HEK293 (cell line): ENCODE data around the gene SORBS2.

Experiments used
- BCL11A ChIP-seq: fragments of 450-650 bp; formaldehyde crosslinking; IDR thresholded peaks from 2 replicates; pipeline ENCODE4 v1.5.1; 2016; ENCODE audit warnings: low read depth, missing biosample characterization, missing genetic modification characterization
- CTCF ChIP-seq: fragments of 450-650 bp; formaldehyde crosslinking; IDR thresholded peaks from 2 replicates; pipeline ENCODE4 v1.5.1; 2016; ENCODE audit warnings: missing biosample characterization, missing genetic modification characterization
- HOXD13 ChIP-seq: sonication (generic); formaldehyde crosslinking; IDR thresholded peaks from 2 replicates; pipeline ENCODE4 v1.8.0; 2022; ENCODE audit warnings: missing genetic modification reagents, borderline replicate concordance
- ZBTB26 ChIP-seq: fragments of 450-650 bp; formaldehyde crosslinking; optimal IDR thresholded peaks from 2 replicates; pipeline ENCODE3; 2016; ENCODE audit warnings: missing biosample characterization, mild to moderate bottlenecking, missing genetic modification characterization
- ZNF157 ChIP-seq: fragments of 450-650 bp; formaldehyde crosslinking; IDR thresholded peaks from 2 replicates; pipeline ENCODE4 v1.5.1; 2016; ENCODE audit warnings: missing biosample characterization, missing genetic modification characterization
- ZNF561 ChIP-seq: fragments of 450-650 bp; IDR thresholded peaks from 2 replicates; pipeline ENCODE4 v1.5.1; 2018; ENCODE audit warnings: missing biosample characterization, missing genetic modification characterization, borderline replicate concordance
- ZNF704 ChIP-seq: fragments of 450-650 bp; formaldehyde crosslinking; IDR thresholded peaks from 2 replicates; pipeline ENCODE4 v1.5.1; 2016; ENCODE audit warnings: missing biosample characterization, missing genetic modification characterization
- ZNF776 ChIP-seq: fragments of 450-650 bp; formaldehyde crosslinking; IDR thresholded peaks from 2 replicates; pipeline ENCODE4 v1.5.0; 2017; ENCODE audit warnings: missing biosample characterization, missing genetic modification characterization, borderline replicate concordance

GRCh38 chr4:185657183-185657582 is 154.8 kb downstream of the SORBS2 start:
- TF ChIP-seq CTCF (no peak), ZBTB26 (tag by site-specific recombination) (no peak), BCL11A (tag by site-specific recombination) (no peak), ZNF561 (no peak), ZNF157 (tag by site-specific recombination) (no peak), ZNF704 (tag by site-specific recombination) (no peak), ZNF776 (tag by site-specific recombination) (no peak), HOXD13 (CRISPR knock-in tag) (no peak)
